Body of pancreas (tissue), 4 donors: Measurements from ENCODE around the gene GGCX. TPM values are rescaled to one million over a fixed set of nuclear protein-coding genes. Genes with fewer than 3 reads are reported as not detected.
A peak's percentile ranks its signal among the peaks of the same experiment; 100 is the strongest.
"Not testable (repeated sequence)": the region's sequence is repeated elsewhere in the genome, so short reads cannot be mapped to it uniquely, and the experiment has no call there.

Experiments
- ATAC-seq: fragments of 150-250 bp; one replicate; pipeline ENCODE4 v1.9.1; 2016
- DNase-seq, 4 donors: peaks; one replicate each; pipeline ENCODE4 v3.0.0-alpha.2; 2019
- H3K27ac ChIP-seq, 4 donors: fragments of 200-600 bp; sonication (generic); 1 replicate in 3 of 4; 2 replicates in 1 of 4; pipeline versions ENCODE4 v1.5.1 to v1.6.1; 2016 to 2019; ENCODE audit warnings: mild to moderate bottlenecking in 1 of 4, mixed read lengths in 1 of 4, moderate library complexity in 1 of 4
- H3K27me3 ChIP-seq, 2 donors: fragments of 200-600 bp; sonication (generic); one replicate each; pipeline ENCODE4 v1.6.0; 2016; ENCODE audit warnings: mild to moderate bottlenecking in 1 of 2
- H3K36me3 ChIP-seq, 2 donors: fragments of 200-600 bp; sonication (generic); replicated peaks in 1 of 2; 2 replicates each; pipeline ENCODE4 v1.5.1; 2016; ENCODE audit warnings: low read depth in 2 of 2; ENCODE audit not compliant: insufficient read depth in 1 of 2
- H3K4me1 ChIP-seq: fragments of 200-600 bp; sonication (generic); one replicate; pipeline ENCODE4 v1.6.0; 2016
- H3K4me3 ChIP-seq, 2 donors: fragments of 200-600 bp; sonication (generic); 1 replicate in 1 of 2; 2 replicates in 1 of 2; pipeline ENCODE4 v1.5.1; 2016 to 2019
- H3K9me3 ChIP-seq, 3 donors: fragments of 200-600 bp; sonication (generic); 1 replicate in 2 of 3; 2 replicates in 1 of 3; pipeline ENCODE4 v1.5.1; 2016
- CTCF ChIP-seq, 7 experiments: fragments of 450-650 bp in 4 of 7; fragments of 200-600 bp in 3 of 7; sonication (generic) in 3 of 7; IDR thresholded peaks; one replicate each; pipeline ENCODE4 v1.5.1; 2016 to 2019; ENCODE audit warnings: antibody characterized with exemption in 7 of 7
- POLR2A ChIP-seq, 3 donors: fragments of 450-650 bp; IDR thresholded peaks; one replicate each; pipeline ENCODE4 v1.6.1; 2016; ENCODE audit warnings: antibody characterized with exemption in 3 of 3, mild to moderate bottlenecking in 2 of 3
- WGBS, 2 donors: methylation state at CpG; one replicate each; pipeline ENCODE4 v1.1.5; 2017; 5-methylcytosine and 5-hydroxymethylcytosine counted together
- intact Hi-C: fragments of 100-400 bp; cut with DNase I; formaldehyde crosslinking; loops from one replicate; pipeline ENCODE4 v1.15.1; 2023
- total RNA-seq, 2 donors: library from RNA; depleted of rRNA; stranded (reverse); fragments of >200 nt; gene quantifications; one replicate each; pipeline ENCODE4 v1.1.0, GENCODE V29; 2016

The GGCX gene
- total RNA-seq, 2 donors from 2014 or later: 35.5 to 48.1 TPM

GRCh38 chr2:85544254-85544691 lies 17.0 kb downstream of the GGCX start:
- H3K27me3 ChIP-seq, DNase-seq, intact Hi-C loops, H3K4me3 ChIP-seq, H3K9me3 ChIP-seq, ATAC-seq: not testable (repeated sequence)
- TF ChIP-seq POLR2A (IDR thresholded peaks at IDR 0.05) (peak in 1 of 3 donors; percentile 7), CTCF (IDR thresholded peaks at IDR 0.05) (peak in 1 of 7 experiments; percentile 4)
- 43 to 55% methylated on average over 3 of the region's 3 CpGs for WGBS, 2 donors
- peaks cover 18 to 36% of the 10 kb centered on the region in 2 donors for H3K36me3 ChIP-seq
- peak overlapping the region in 3 of 4 donors; percentile 31 to 99 (median 72) for H3K27ac ChIP-seq
- peaks cover 63% of the 10 kb centered on the region for H3K4me1 ChIP-seq

GRCh38 chr2:85542777-85543176 lies 18.5 kb downstream of the GGCX start:
- intact Hi-C loops: no loop called here
- Histone ChIP-seq H3K4me3 (no peak overlapping the region), H3K36me3 (peaks cover 18 to 36% of the 10 kb centered on the region in 2 donors), H3K4me1 (peaks cover 59% of the 10 kb centered on the region), H3K27me3 (no peaks in the 10 kb centered on the region), H3K27ac (peak overlapping the region in 3 of 4 donors; percentile 96 to 99 (median 99)), H3K9me3 (no peaks in the 10 kb centered on the region)
- DNase-seq (no peak), ATAC-seq (no peak)
- TF ChIP-seq POLR2A (IDR thresholded peaks at IDR 0.05) (no peak), CTCF (IDR thresholded peaks at IDR 0.05) (no peak)
- 36 to 49% methylated on average over 4 of the region's 4 CpGs for WGBS, 2 donors

- peaks cover 67% of the 10 kb centered on the region for H3K4me1 ChIP-seq
- TF ChIP-seq POLR2A (IDR thresholded peaks at IDR 0.05): peak in 1 of 3 donors; percentile 11
- TF ChIP-seq CTCF (IDR thresholded peaks at IDR 0.05): no peak
- H3K27me3 ChIP-seq: no peaks in the 10 kb centered on the region
- DNase-seq (peak in 2 of 4 donors; percentile 39 to 44), ATAC-seq (no peak)
- WGBS, 2 donors: 17 to 24% methylated on average over 5 of the region's 5 CpGs
- intact Hi-C loops: no loop called here
- peak overlapping the region; percentile 17 to 99 (median 98) for H3K27ac ChIP-seq
- H3K36me3 ChIP-seq: peaks cover 18 to 36% of the 10 kb centered on the region in 2 donors
- peak overlapping the region in 1 of 2 donors; percentile 83 for H3K4me3 ChIP-seq
- H3K9me3 ChIP-seq: no peaks in the 10 kb centered on the region
Observed at GRCh38 chr2:85541753-85542457, 19.4 kb downstream of the GGCX start.

- Histone ChIP-seq H3K9me3 (no peaks in the 10 kb centered on the region), H3K4me3 (peak overlapping the region; percentile 83 to 96), H3K27me3 (no peaks in the 10 kb centered on the region), H3K36me3 (peaks cover 18 to 36% of the 10 kb centered on the region in 2 donors), H3K27ac (peak overlapping the region; percentile 17 to 99 (median 98)), H3K4me1 (peaks cover 73% of the 10 kb centered on the region)
- no peak for ATAC-seq
- intact Hi-C loops: no loop called here
- WGBS, 2 donors: 15 to 21% methylated on average over 4 of the region's 4 CpGs
- no peak for DNase-seq
- TF ChIP-seq CTCF (IDR thresholded peaks at IDR 0.05) (no peak), POLR2A (IDR thresholded peaks at IDR 0.05) (no peak)
Observed at GRCh38 chr2:85541262-85541661, 20.0 kb downstream of the GGCX start.
